IMR-90 (cell line): ENCODE data around the gene PPWD1. TPM values are rescaled to one million over a fixed set of nuclear protein-coding genes. Genes with fewer than 3 reads are reported as not detected.

ENCODE experiments used
- ATAC-seq: fragments of 200-7000 bp; cut with Tn5 transposase; 2 replicates; pipeline ENCODE4 v1.9.1; 2020; ENCODE audit warnings: low read depth, mild to moderate bottlenecking, moderate library complexity
- BruUV-seq: library from RNA; stranded (reverse); fragments of 400-500 nt; replicated peaks from 2 replicates; lab custom pipeline; 2021; lab: Mats Ljungman, UMichigan
- CTCF ChIA-PET: fragments of 300-600 bp; formaldehyde crosslinking; extraction: SDS; loops from one replicate; lab custom pipeline; 2021; ENCODE audit warnings: antibody characterized with exemption; lab: Yijun Ruan, JAX
- POLR2A ChIA-PET: fragments of 300-600 bp; sonication (Branson Sonifier 250); formaldehyde crosslinking; loops from one replicate; lab custom pipeline; 2022; ENCODE audit warnings: antibody characterized with exemption; ENCODE audit not compliant: unreplicated experiment; lab: Charles Lee
- DNase-seq: peaks from one replicate; pipeline ENCODE4 v3.0.0; 2013
- H2AFZ ChIP-seq: replicated peaks from 2 replicates; pipeline ENCODE3; 2013; ENCODE audit warnings: low read length, mild to moderate bottlenecking; ENCODE audit not compliant: poor library complexity
- H2AK5ac ChIP-seq: 2 replicates; pipeline ENCODE4 v1.6.1; 2013; ENCODE audit warnings: low read depth, low read length, inconsistent platforms
- H2AK9ac ChIP-seq: replicated peaks from 2 replicates; pipeline ENCODE3; 2013; ENCODE audit warnings: mild to moderate bottlenecking, low read depth, low read length, moderate library complexity; ENCODE audit not compliant: poor library complexity
- H2BK120ac ChIP-seq: 2 replicates; pipeline ENCODE4 v1.6.1; 2013; ENCODE audit warnings: low read depth, low read length, inconsistent platforms
- H2BK15ac ChIP-seq: 3 replicates; pipeline ENCODE4 v1.6.1; 2013; ENCODE audit warnings: low read depth, low read length, inconsistent platforms
- H2BK20ac ChIP-seq: 2 replicates; pipeline ENCODE4 v1.6.1; 2013; ENCODE audit warnings: low read depth, mild to moderate bottlenecking, inconsistent platforms, low read length, moderate library complexity
- H2BK5ac ChIP-seq: 2 replicates; pipeline ENCODE4 v1.6.1; 2013; ENCODE audit warnings: mild to moderate bottlenecking, low read depth, low read length, inconsistent platforms; ENCODE audit not compliant: poor library complexity, severe bottlenecking
- H3K14ac ChIP-seq: replicated peaks from 2 replicates; pipeline ENCODE4 v1.6.1; 2013; ENCODE audit warnings: low read depth, low read length, inconsistent platforms
- H3K18ac ChIP-seq: 2 replicates; pipeline ENCODE4 v1.6.1; 2013; ENCODE audit warnings: low read depth, low read length, control low read depth
- H3K23ac ChIP-seq: 2 replicates; pipeline ENCODE4 v1.6.1; 2013; ENCODE audit warnings: low read depth, low read length, inconsistent platforms
- H3K27ac ChIP-seq: 2 replicates; pipeline ENCODE4 v1.5.1; 2013; ENCODE audit warnings: mild to moderate bottlenecking, control low read depth, low read length; ENCODE audit not compliant: insufficient read depth
- H3K27me3 ChIP-seq: 2 replicates; pipeline ENCODE4 v1.6.1; 2013; ENCODE audit warnings: low read length; ENCODE audit not compliant: control insufficient read depth, insufficient read depth
- H3K36me3 ChIP-seq: 2 replicates; pipeline ENCODE4 v1.6.1; 2013; ENCODE audit warnings: low read length, mixed read lengths; ENCODE audit not compliant: control insufficient read depth, insufficient read depth
- H3K4ac ChIP-seq: 2 replicates; pipeline ENCODE4 v1.6.1; 2013; ENCODE audit warnings: low read depth, low read length, inconsistent platforms
- H3K4me1 ChIP-seq: 2 replicates; pipeline ENCODE4 v1.6.1; 2013; ENCODE audit warnings: low read length, mixed read lengths; ENCODE audit not compliant: control insufficient read depth, insufficient read depth
- H3K4me2 ChIP-seq: 2 replicates; pipeline ENCODE4 v1.6.1; 2013; ENCODE audit warnings: low read depth, mild to moderate bottlenecking, control low read depth, low read length, moderate library complexity
- H3K4me3 ChIP-seq: 2 replicates; pipeline ENCODE4 v1.5.1; 2013; ENCODE audit warnings: low read depth, mild to moderate bottlenecking, control low read depth, low read length, moderate library complexity; ENCODE audit not compliant: insufficient read depth
- H3K56ac ChIP-seq: 2 replicates; pipeline ENCODE4 v1.6.1; 2013; ENCODE audit warnings: low read length, inconsistent platforms; ENCODE audit not compliant: insufficient read depth; ENCODE audit errors: extremely low read depth
- H3K79me1 ChIP-seq, 2 experiments: 2 replicates each; pipeline ENCODE4 v1.6.1; 2013; ENCODE audit warnings: low read length in 2 of 2, inconsistent platforms in 1 of 2, low read depth in 1 of 2
- H3K9ac ChIP-seq: 2 replicates; pipeline ENCODE4 v1.6.1; 2013; ENCODE audit warnings: low read depth, low read length, control low read depth
- H3K9me1 ChIP-seq: 2 replicates; pipeline ENCODE4 v1.6.1; 2013; ENCODE audit warnings: low read length, inconsistent platforms; ENCODE audit not compliant: insufficient read depth
- H3K9me3 ChIP-seq: 2 replicates; pipeline ENCODE4 v1.6.1; 2013; ENCODE audit warnings: low read length; ENCODE audit not compliant: control insufficient read depth, insufficient read depth
- H4K20me1 ChIP-seq: 2 replicates; pipeline ENCODE4 v1.6.1; 2013; ENCODE audit warnings: low read length, inconsistent platforms; ENCODE audit not compliant: insufficient read depth
- H4K5ac ChIP-seq: 2 replicates; pipeline ENCODE4 v1.6.1; 2013; ENCODE audit warnings: mild to moderate bottlenecking, low read depth, low read length, control low read depth
- H4K8ac ChIP-seq, 2 experiments: 2 replicates each; pipeline ENCODE4 v1.6.1; 2013; ENCODE audit warnings: low read depth in 2 of 2, low read length in 2 of 2, control low read depth in 1 of 2, inconsistent platforms in 1 of 2
- H4K91ac ChIP-seq: 2 replicates; pipeline ENCODE4 v1.6.1; 2013; ENCODE audit warnings: low read depth, low read length, inconsistent platforms; ENCODE audit not compliant: insufficient read depth
- BHLHE40 ChIP-seq: fragments of 150-350 bp; IDR thresholded peaks from 2 replicates; pipeline ENCODE4 v1.6.1; 2016; ENCODE audit warnings: mild to moderate bottlenecking, low read depth, low read length
- CEBPB ChIP-seq: IDR thresholded peaks from 2 replicates; pipeline ENCODE4 v1.6.1; 2012; ENCODE audit warnings: low read depth, low read length, improper control_type of control experiment
- CHD1 ChIP-seq: IDR thresholded peaks from 2 replicates; pipeline ENCODE4 v1.6.1; 2012; ENCODE audit warnings: low read depth, low read length, improper control_type of control experiment
- CTCF ChIP-seq: conservative IDR thresholded peaks from 2 replicates; pipeline ENCODE4 v1.5.1; 2012; ENCODE audit warnings: mild to moderate bottlenecking, low read depth, low read length, improper control_type of control experiment
- FOS ChIP-seq: fragments of 150-350 bp; IDR thresholded peaks from 2 replicates; pipeline ENCODE4 v1.6.1; 2016; ENCODE audit warnings: low read depth, low read length
- MAFK ChIP-seq: IDR thresholded peaks from 2 replicates; pipeline ENCODE4 v1.6.1; 2012; ENCODE audit warnings: low read depth, low read length, improper control_type of control experiment
- MAZ ChIP-seq: IDR thresholded peaks from 2 replicates; pipeline ENCODE4 v1.6.1; 2012; ENCODE audit warnings: low read depth, mild to moderate bottlenecking, low read length, improper control_type of control experiment, moderate library complexity, borderline replicate concordance
- MXI1 ChIP-seq: IDR thresholded peaks from 2 replicates; pipeline ENCODE4 v1.6.1; 2012; ENCODE audit warnings: low read depth, mild to moderate bottlenecking, low read length, moderate library complexity, borderline replicate concordance
- NFE2L2 ChIP-seq: fragments of 150-350 bp; IDR thresholded peaks from 2 replicates; pipeline ENCODE4 v1.6.1; 2016; ENCODE audit warnings: low read depth, mild to moderate bottlenecking, low read length
- POLR2A ChIP-seq: IDR thresholded peaks from 2 replicates; pipeline ENCODE4 v1.6.1; 2012; ENCODE audit warnings: mild to moderate bottlenecking, low read depth, low read length
- RAD21 ChIP-seq: IDR thresholded peaks from 2 replicates; pipeline ENCODE4 v1.6.1; 2012; ENCODE audit warnings: low read length, improper control_type of control experiment
- RCOR1 ChIP-seq: IDR thresholded peaks from 2 replicates; pipeline ENCODE4 v1.6.1; 2012; ENCODE audit warnings: mild to moderate bottlenecking, low read length, improper control_type of control experiment; ENCODE audit not compliant: insufficient replicate concordance
- RFX5 ChIP-seq: IDR thresholded peaks from 2 replicates; pipeline ENCODE4 v1.8.0; 2012; ENCODE audit warnings: low read depth, mild to moderate bottlenecking, low read length, moderate library complexity
- SMC3 ChIP-seq: fragments of 150-350 bp; IDR thresholded peaks from 2 replicates; pipeline ENCODE4 v1.6.1; 2016; ENCODE audit warnings: low read depth, mild to moderate bottlenecking, antibody characterized with exemption, low read length, moderate library complexity
- USF2 ChIP-seq: fragments of 150-350 bp; IDR thresholded peaks from 2 replicates; pipeline ENCODE4 v1.6.1; 2017; ENCODE audit warnings: mild to moderate bottlenecking, antibody characterized with exemption, low read length, low read depth
- WGBS, 2 experiments: methylation state at CpG; one replicate each; pipeline versions ENCODE4 v1.1.5 to v1.1.7; 2013; ENCODE audit warnings: missing lambda C conversion rate in 2 of 2; ENCODE audit not compliant: insufficient read length in 1 of 2; ENCODE audit errors: extremely low coverage in 2 of 2; 5-methylcytosine and 5-hydroxymethylcytosine counted together
- dilution Hi-C: fragments of 300-500 bp; cut with HindIII; formaldehyde crosslinking; loops from one replicate; pipeline ENCODE4 v1.14.3; 2018; ENCODE audit warnings: low sequenced_read_pairs; ENCODE audit not compliant: unreplicated experiment
- in situ Hi-C: fragments of 300-500 bp; cut with MboI; formaldehyde crosslinking; loops from 3 replicates; pipeline ENCODE4 v1.14.3; 2019; ENCODE audit warnings: low sequenced_read_pairs, inconsistent platforms, mixed read lengths
- intact Hi-C: fragments of 100-400 bp; cut with micrococcal nuclease; formaldehyde crosslinking; loops from 2 replicates; pipeline ENCODE4 v1.10.0; 2022
- polyA plus RNA-seq, 3 experiments: library from polyadenylated mRNA; depleted of rRNA; stranded (reverse); fragments of >200 nt; gene quantifications; 2 replicates each; pipeline ENCODE4 v1.2.3, GENCODE V29; 2012; ENCODE audit warnings: low replicate concordance in 1 of 3
- total RNA-seq: library from RNA; depleted of rRNA; stranded (reverse); fragments of >200 nt; gene quantifications from 2 replicates; pipeline ENCODE4 v1.2.3, GENCODE V29; 2012

PPWD1 gene
- total and polyA plus RNA-seq, 2 of the 4 experiments (the other 2 are of a cell fraction): 12.5 to 17.9 TPM

GRCh38 chr5:65624571-65625555 is 61.8 kb downstream of the PPWD1 start, which contains the start of the genes SHLD3 and TRAPPC13:
TSS of gene SHLD3 (plus strand) at chr5:65625027. CDS start at chr5:65629588, 4,561 bp downstream.
TSS of gene TRAPPC13 (plus strand) at chr5:65625027. CDS start at chr5:65625061, 34 bp downstream.
- peak within 1 kb of the TSS; percentile 88 to 99 for H4K8ac ChIP-seq
- H4K91ac ChIP-seq: peak within 1 kb of the TSS; percentile 87
- H2BK120ac ChIP-seq: peak within 1 kb of the TSS; percentile 61
- BruUV-seq: TSS peak; percentile 64
- peak within 1 kb of the TSS; percentile 100 for H2AFZ ChIP-seq
- ChIA-PET CTCF (no interaction called here), POLR2A (no interaction called here)
- H3K4me2 ChIP-seq: peak within 1 kb of the TSS; percentile 98
- H2BK20ac ChIP-seq: peak within 1 kb of the TSS; percentile 55; the same call in 1 of the 2 replicates
- peaks cover 11 to 51% of the 10 kb centered on the region in 2 experiments for H3K79me1 ChIP-seq
- peak within 1 kb of the TSS; percentile 96 for H3K14ac ChIP-seq
- H4K5ac ChIP-seq: peak within 1 kb of the TSS; percentile 93
- no peaks in the 10 kb centered on the region for H3K27me3 ChIP-seq
- DNase-seq (peak; percentile 85), ATAC-seq (peak; percentile 79)
- no peaks in the 10 kb centered on the region for H3K4me1 ChIP-seq
- no peaks in the 10 kb centered on the region for H3K9me3 ChIP-seq
- H3K56ac ChIP-seq: peak within 1 kb of the TSS; percentile 96
- peak within 1 kb of the TSS; percentile 53 for H2BK15ac ChIP-seq
- intact Hi-C loops: loop anchor here (2.0 to 10.0 kb wide), 3 partner anchors 96 to 520 kb away; partner anchors contain the start of genes ERBIN and SREK1
- peak within 1 kb of the TSS; percentile 94 for H3K23ac ChIP-seq
- peak within 1 kb of the TSS; percentile 95 for H3K9ac ChIP-seq
- dilution Hi-C loops: no loop called here
- peak within 1 kb of the TSS; percentile 93 for H2AK9ac ChIP-seq
- in situ Hi-C loops: no loop called here
- peak within 1 kb of the TSS; percentile 87 for H3K4ac ChIP-seq
- peak within 1 kb of the TSS; percentile 85 for H3K27ac ChIP-seq
- 0% methylated on average over 14 of the region's 36 CpGs; no CpG with 5 or more reads in 1 of the 2 experiments for WGBS, 2 experiments
- peak within 1 kb of the TSS; percentile 97 for H2BK5ac ChIP-seq
- H3K9me1 ChIP-seq: peaks cover 3% of the 10 kb centered on the region; the same call in 1 of the 2 replicates
- H3K18ac ChIP-seq: peak within 1 kb of the TSS; percentile 79
- no peaks in the 10 kb centered on the region; the same call in 1 of the 2 replicates for H3K36me3 ChIP-seq
- peak within 1 kb of the TSS; percentile 77 for H3K4me3 ChIP-seq
- H2AK5ac ChIP-seq: peak within 1 kb of the TSS; percentile 65
- 0 out of 2 replicates have a peak, but pooled peaks cover 7% of the 10 kb centered on the region for H4K20me1 ChIP-seq
- TF ChIP-seq BHLHE40: no peak
- TF ChIP-seq CHD1: no peak
- no peak for TF ChIP-seq SMC3
- no peak for TF ChIP-seq MAFK
- TF ChIP-seq FOS: no peak
- no peak for TF ChIP-seq CTCF
- peak; percentile 50; the same call in 1 of the 2 replicates for TF ChIP-seq POLR2A
- no peak for TF ChIP-seq RFX5
- TF ChIP-seq RCOR1: peak; percentile 8
- no peak for TF ChIP-seq USF2
- TF ChIP-seq NFE2L2: no peak
- no peak for TF ChIP-seq RAD21
- TF ChIP-seq MXI1: no peak; the same call in 1 of the 2 replicates
- TF ChIP-seq MAZ: peak; percentile 45; the same call in 1 of the 2 replicates
- no peak for TF ChIP-seq CEBPB
